ENCODE data around the gene MRTO4. TPM values are rescaled to one million over a fixed set of nuclear protein-coding genes. Genes with fewer than 3 reads are reported as not detected.
"Not testable (repeated sequence)": the region's sequence is repeated elsewhere in the genome, so short reads cannot be mapped to it uniquely, and the experiment has no call there.

The MRTO4 gene
- total RNA-seq, 4 donors from 2014 or later, result 16.0 to 19.5 (median 17.5) TPM

GRCh38 chr1:19229229-19229628, 22.4 kb upstream of the MRTO4 start:
- intact Hi-C loops (cut with DNase I), result no loop called here
- Histone ChIP-seq H3K4me1 (peaks cover 3 to 18% of the 10 kb centered on the region in 2 donors), H3K9me3 (no peaks in the 10 kb centered on the region), H3K36me3 (peaks cover 42 to 53% of the 10 kb centered on the region in 2 donors), H3K27ac (no peak overlapping the region), H3K4me3 (replicated peaks in 1 of 3) (no peak overlapping the region), H3K27me3 (no peaks in the 10 kb centered on the region)
- 75 to 81% methylated on average over 3 of the region's 3 CpGs for WGBS, 2 donors
- no peak for TF ChIP-seq CTCF (IDR thresholded peaks at IDR 0.05)
- no peak for TF ChIP-seq POLR2A (IDR thresholded peaks at IDR 0.05)
- no peak for DNase-seq

- Histone ChIP-seq H3K9me3 (no peaks in the 10 kb centered on the region), H3K36me3 (peaks cover 42 to 50% of the 10 kb centered on the region in 2 donors), H3K27me3 (no peaks in the 10 kb centered on the region), H3K27ac (no peak overlapping the region), H3K4me3 (replicated peaks in 1 of 3) (no peak overlapping the region), H3K4me1 (peaks cover 3 to 18% of the 10 kb centered on the region in 2 donors)
- DNase-seq, result no peak
- intact Hi-C loops (cut with DNase I), result no loop called here
- no peak for TF ChIP-seq POLR2A (IDR thresholded peaks at IDR 0.05)
- no peak for TF ChIP-seq CTCF (IDR thresholded peaks at IDR 0.05)
- WGBS, 2 donors, result 92 to 94% methylated on average over 6 of the region's 6 CpGs
Measured at GRCh38 chr1:19229828-19230325, 21.7 kb upstream of the MRTO4 start.

GRCh38 chr1:19231736-19232523, 19.7 kb upstream of the MRTO4 start:
- H3K9me3 ChIP-seq; H3K27me3 ChIP-seq; intact Hi-C loops (cut with DNase I); DNase-seq; H3K4me3 ChIP-seq (replicated peaks in 1 of 3): not testable (repeated sequence)
- WGBS, 2 donors, result 91 to 98% methylated on average over 16 of the region's 16 CpGs
- H3K36me3 ChIP-seq, result peaks cover 29 to 43% of the 10 kb centered on the region in 2 donors
- peaks cover 3 to 18% of the 10 kb centered on the region in 2 donors for H3K4me1 ChIP-seq
- H3K27ac ChIP-seq, result peak overlapping the region in 1 of 3 donors; percentile 10

GRCh38 chr1:19232524-19232846, 19.1 kb upstream of the MRTO4 start:
- Histone ChIP-seq H3K4me1 (peaks cover 3 to 18% of the 10 kb centered on the region in 2 donors), H3K4me3 (replicated peaks in 1 of 3) (no peak overlapping the region), H3K27me3 (no peaks in the 10 kb centered on the region), H3K9me3 (no peaks in the 10 kb centered on the region), H3K27ac (no peak overlapping the region), H3K36me3 (peaks cover 30 to 46% of the 10 kb centered on the region in 2 donors)
- intact Hi-C loops (cut with DNase I), result no loop called here
- TF ChIP-seq CTCF (IDR thresholded peaks at IDR 0.05) (peak in 1 of 6 experiments; percentile 14), POLR2A (IDR thresholded peaks at IDR 0.05) (no peak)
- peak; percentile 30 to 57 for DNase-seq

- WGBS, 2 donors, result 87 to 96% methylated on average over 3 of the region's 3 CpGs
- no peak for DNase-seq
- H3K36me3 ChIP-seq, result peaks cover 43 to 61% of the 10 kb centered on the region in 2 donors
- intact Hi-C loops (cut with DNase I), result no loop called here
- no peaks in the 10 kb centered on the region for H3K27me3 ChIP-seq
- peaks cover 3 to 18% of the 10 kb centered on the region in 2 donors for H3K4me1 ChIP-seq
- H3K27ac ChIP-seq, result no peak overlapping the region
- TF ChIP-seq CTCF (IDR thresholded peaks at IDR 0.05) (no peak), POLR2A (IDR thresholded peaks at IDR 0.05) (no peak)
- no peak overlapping the region for H3K4me3 ChIP-seq (replicated peaks in 1 of 3)
- no peaks in the 10 kb centered on the region for H3K9me3 ChIP-seq
Measured at GRCh38 chr1:19234224-19234623, 17.4 kb upstream of the MRTO4 start.
